ENCODE measurements around the gene FSD2.

Gene FSD2, protein sequence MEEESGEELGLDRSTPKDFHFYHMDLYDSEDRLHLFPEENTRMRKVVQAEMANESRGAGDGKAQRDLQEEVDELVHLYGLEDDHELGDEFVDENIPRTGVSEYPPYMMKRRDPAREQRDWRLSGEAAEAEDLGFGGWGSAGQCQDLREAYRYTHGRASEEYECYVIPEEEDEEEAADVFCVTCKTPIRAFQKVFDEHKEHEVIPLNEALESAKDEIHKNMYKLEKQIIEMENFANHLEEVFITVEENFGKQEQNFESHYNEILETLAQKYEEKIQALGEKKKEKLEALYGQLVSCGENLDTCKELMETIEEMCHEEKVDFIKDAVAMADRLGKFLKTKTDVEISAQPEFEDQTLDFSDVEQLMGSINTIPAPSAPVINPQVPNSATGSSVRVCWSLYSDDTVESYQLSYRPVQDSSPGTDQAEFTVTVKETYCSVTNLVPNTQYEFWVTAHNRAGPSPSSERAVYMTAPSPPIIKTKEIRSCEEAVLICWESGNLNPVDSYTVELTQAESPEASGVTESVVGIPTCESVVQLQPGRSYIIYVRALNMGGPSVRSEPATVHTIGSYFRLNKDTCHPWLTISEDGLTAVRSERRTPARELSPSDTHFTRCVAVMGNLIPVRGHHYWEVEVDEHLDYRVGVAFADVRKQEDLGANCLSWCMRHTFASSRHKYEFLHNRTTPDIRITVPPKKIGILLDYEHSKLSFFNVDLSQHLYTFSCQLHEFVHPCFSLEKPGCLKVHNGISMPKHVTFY

DNA sequence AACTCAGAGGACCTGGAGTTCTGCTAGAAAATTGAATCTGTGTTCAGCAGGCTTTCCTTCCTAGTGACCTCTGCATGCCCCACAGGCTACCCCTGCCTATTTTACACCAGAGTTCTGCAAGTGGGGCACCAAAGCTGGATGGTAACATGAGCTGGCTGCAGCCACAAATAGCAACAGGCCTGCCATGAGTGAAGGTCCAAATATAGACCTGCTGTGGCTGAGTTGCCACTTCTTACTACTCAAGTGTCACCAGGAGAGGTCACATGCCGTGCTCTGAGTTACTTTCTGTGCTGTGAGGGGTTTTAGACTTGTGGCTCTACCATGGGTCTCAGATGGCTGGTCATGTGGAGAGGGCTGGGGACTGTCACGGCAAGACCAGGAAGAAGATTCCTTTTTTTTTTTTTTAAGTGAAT lies at the start of gene FSD2:
TSS of gene FSD2 (minus strand) at position 76 of the 413 bp plus-strand sequence. CDS start 18,679 bp downstream, outside the sequence.
- no peak within 1 kb of the TSS for H3K9ac ChIP-seq (ENCODE audit: low read length)
- H3K9me3 ChIP-seq (ENCODE audit: control insufficient read depth, low read length), result no peaks in the 10 kb centered on the region
- H3K27me3 ChIP-seq (ENCODE audit: control insufficient read depth, insufficient read depth, low read length), result no peaks in the 10 kb centered on the region
- H3K4me3 ChIP-seq (ENCODE audit: low read length), result no peak within 1 kb of the TSS
- H3K36me3 ChIP-seq (ENCODE audit: control insufficient read depth, insufficient read depth, low read length), result no peaks in the 10 kb centered on the region
- H3K4me1 ChIP-seq (ENCODE audit: control insufficient read depth, insufficient read depth, low read length), result peaks cover 4% of the 10 kb centered on the region

GRCh38 chr15:82854554-82854953 lies 48.7 kb upstream of the FSD2 start:
- Histone ChIP-seq H3K9me3 (ENCODE audit: control insufficient read depth, low read length) (no peaks in the 10 kb centered on the region), H3K4me1 (ENCODE audit: control insufficient read depth, insufficient read depth, low read length) (no peaks in the 10 kb centered on the region), H3K9ac (ENCODE audit: low read length) (no peak overlapping the region), H3K27me3 (ENCODE audit: control insufficient read depth, insufficient read depth, low read length) (no peaks in the 10 kb centered on the region), H3K36me3 (ENCODE audit: control insufficient read depth, insufficient read depth, low read length) (no peaks in the 10 kb centered on the region), H3K4me3 (ENCODE audit: low read length) (no peak overlapping the region)

GRCh38 chr15:82852941-82853561 lies 47.2 kb upstream of the FSD2 start:
- H3K4me3 ChIP-seq (ENCODE audit: low read length), result no peak overlapping the region
- no peaks in the 10 kb centered on the region for H3K36me3 ChIP-seq (ENCODE audit: control insufficient read depth, insufficient read depth, low read length)
- H3K9me3 ChIP-seq (ENCODE audit: control insufficient read depth, low read length), result no peaks in the 10 kb centered on the region
- H3K9ac ChIP-seq (ENCODE audit: low read length), result no peak overlapping the region
- H3K27me3 ChIP-seq (ENCODE audit: control insufficient read depth, insufficient read depth, low read length), result no peaks in the 10 kb centered on the region
- H3K4me1 ChIP-seq (ENCODE audit: control insufficient read depth, insufficient read depth, low read length), result no peaks in the 10 kb centered on the region

DNA sequence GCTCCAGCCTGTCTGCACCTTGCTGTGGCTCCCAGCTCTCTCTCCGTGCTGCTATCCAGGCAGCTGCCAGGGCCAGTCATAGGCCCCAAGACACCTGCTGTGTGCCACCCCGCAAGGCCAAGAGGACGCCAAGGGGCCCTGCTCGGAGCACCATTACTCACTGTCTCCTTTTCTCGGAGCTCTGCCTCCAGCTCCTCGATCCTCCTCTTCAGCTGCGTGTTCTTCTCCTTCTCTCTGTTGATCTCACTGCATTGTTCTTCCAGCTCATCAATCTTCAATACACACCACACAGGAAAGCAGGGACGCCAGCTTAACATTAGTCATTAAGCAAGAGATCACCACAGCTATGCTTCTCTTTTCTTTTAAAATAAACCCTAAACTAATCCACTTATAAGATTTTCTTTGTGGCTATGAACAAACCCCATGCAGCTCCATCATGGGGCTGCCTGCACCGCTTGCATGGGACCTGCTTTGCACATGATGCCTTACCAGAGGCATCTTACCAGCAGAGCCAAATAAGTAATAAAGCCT lies 46.2 kb upstream of the FSD2 start:
- Histone ChIP-seq H3K36me3 (ENCODE audit: control insufficient read depth, insufficient read depth, low read length) (no peaks in the 10 kb centered on the region), H3K9ac (ENCODE audit: low read length) (no peak overlapping the region), H3K9me3 (ENCODE audit: control insufficient read depth, low read length) (no peaks in the 10 kb centered on the region), H3K4me1 (ENCODE audit: control insufficient read depth, insufficient read depth, low read length) (no peaks in the 10 kb centered on the region), H3K27me3 (ENCODE audit: control insufficient read depth, insufficient read depth, low read length) (no peaks in the 10 kb centered on the region), H3K4me3 (ENCODE audit: low read length) (no peak overlapping the region)

GRCh38 chr15:82851306-82851850 lies 45.5 kb upstream of the FSD2 start:
- Histone ChIP-seq H3K9me3 (ENCODE audit: control insufficient read depth, low read length) (no peaks in the 10 kb centered on the region), H3K9ac (ENCODE audit: low read length) (no peak overlapping the region)

DNA sequence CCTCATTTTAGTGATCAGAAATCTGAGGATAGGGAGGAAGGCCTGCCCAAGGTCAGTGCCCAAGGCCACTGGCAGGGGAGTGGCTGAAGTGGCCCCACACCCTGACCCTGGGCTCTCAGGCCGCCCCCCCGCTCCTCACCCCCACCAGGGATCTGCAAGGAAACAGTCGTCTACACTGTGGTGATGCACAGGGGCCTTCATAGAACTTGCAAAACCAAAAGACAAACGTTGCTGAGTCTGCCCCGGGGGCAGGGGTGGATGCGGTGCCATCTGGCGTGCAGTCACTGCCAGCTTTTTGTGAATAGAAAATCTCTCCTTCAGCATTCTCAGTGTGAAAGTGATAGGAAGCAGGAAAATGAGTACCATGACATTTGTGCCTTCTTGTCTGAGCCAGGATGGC lies 44.9 kb upstream of the FSD2 start:
- Histone ChIP-seq H3K4me1 (ENCODE audit: control insufficient read depth, insufficient read depth, low read length) (no peaks in the 10 kb centered on the region), H3K9me3 (ENCODE audit: control insufficient read depth, low read length) (no peaks in the 10 kb centered on the region), H3K27me3 (ENCODE audit: control insufficient read depth, insufficient read depth, low read length) (no peaks in the 10 kb centered on the region), H3K4me3 (ENCODE audit: low read length) (no peak overlapping the region), H3K36me3 (ENCODE audit: control insufficient read depth, insufficient read depth, low read length) (no peaks in the 10 kb centered on the region), H3K9ac (ENCODE audit: low read length) (no peak overlapping the region)

More at GRCh38 chr15:82851306-82851850, 45.5 kb upstream of the FSD2 start:
- Histone ChIP-seq H3K4me3 (ENCODE audit: low read length) (no peak overlapping the region), H3K36me3 (ENCODE audit: control insufficient read depth, insufficient read depth, low read length) (no peaks in the 10 kb centered on the region), H3K4me1 (ENCODE audit: control insufficient read depth, insufficient read depth, low read length) (no peaks in the 10 kb centered on the region), H3K27me3 (ENCODE audit: control insufficient read depth, insufficient read depth, low read length) (no peaks in the 10 kb centered on the region)

- Histone ChIP-seq H3K9me3 (ENCODE audit: control insufficient read depth, low read length) (no peaks in the 10 kb centered on the region), H3K4me1 (ENCODE audit: control insufficient read depth, insufficient read depth, low read length) (no peaks in the 10 kb centered on the region), H3K36me3 (ENCODE audit: control insufficient read depth, insufficient read depth, low read length) (no peaks in the 10 kb centered on the region), H3K27me3 (ENCODE audit: control insufficient read depth, insufficient read depth, low read length) (no peaks in the 10 kb centered on the region), H3K4me3 (ENCODE audit: low read length) (no peak overlapping the region), H3K9ac (ENCODE audit: low read length) (no peak overlapping the region)
Measured at GRCh38 chr15:82849556-82850512, 44.0 kb upstream of the FSD2 start.

- Histone ChIP-seq H3K36me3 (ENCODE audit: control insufficient read depth, insufficient read depth, low read length) (no peaks in the 10 kb centered on the region), H3K9ac (ENCODE audit: low read length) (no peak overlapping the region), H3K4me3 (ENCODE audit: low read length) (no peak overlapping the region), H3K9me3 (ENCODE audit: control insufficient read depth, low read length) (no peaks in the 10 kb centered on the region), H3K4me1 (ENCODE audit: control insufficient read depth, insufficient read depth, low read length) (no peaks in the 10 kb centered on the region), H3K27me3 (ENCODE audit: control insufficient read depth, insufficient read depth, low read length) (no peaks in the 10 kb centered on the region)
Measured at GRCh38 chr15:82848241-82848993, 42.5 kb upstream of the FSD2 start.

DNA sequence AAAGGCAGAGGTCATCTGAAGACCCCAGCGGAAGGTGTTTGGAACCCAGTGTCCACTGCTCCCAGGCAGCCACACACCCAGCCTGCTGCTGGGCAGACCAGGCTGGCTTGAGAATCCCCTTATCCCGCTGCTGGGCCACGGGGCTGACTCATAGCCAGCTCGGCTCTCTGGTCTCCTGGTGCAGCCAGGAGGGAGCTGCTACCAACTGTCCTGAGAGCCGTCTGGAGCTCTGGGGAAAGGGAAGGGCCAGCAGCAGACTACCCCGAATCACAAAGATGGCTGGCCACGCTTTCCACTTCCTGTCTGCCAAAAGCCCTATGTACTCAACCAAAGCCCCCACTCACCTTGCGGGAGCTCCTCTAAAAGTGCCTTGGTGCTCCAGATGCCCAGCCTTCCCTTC lies 41.8 kb upstream of the FSD2 start:
- Histone ChIP-seq H3K4me3 (ENCODE audit: low read length) (no peak overlapping the region), H3K4me1 (ENCODE audit: control insufficient read depth, insufficient read depth, low read length) (no peaks in the 10 kb centered on the region), H3K36me3 (ENCODE audit: control insufficient read depth, insufficient read depth, low read length) (no peaks in the 10 kb centered on the region), H3K9ac (ENCODE audit: low read length) (no peak overlapping the region), H3K27me3 (ENCODE audit: control insufficient read depth, insufficient read depth, low read length) (no peaks in the 10 kb centered on the region), H3K9me3 (ENCODE audit: control insufficient read depth, low read length) (no peaks in the 10 kb centered on the region)

DNA sequence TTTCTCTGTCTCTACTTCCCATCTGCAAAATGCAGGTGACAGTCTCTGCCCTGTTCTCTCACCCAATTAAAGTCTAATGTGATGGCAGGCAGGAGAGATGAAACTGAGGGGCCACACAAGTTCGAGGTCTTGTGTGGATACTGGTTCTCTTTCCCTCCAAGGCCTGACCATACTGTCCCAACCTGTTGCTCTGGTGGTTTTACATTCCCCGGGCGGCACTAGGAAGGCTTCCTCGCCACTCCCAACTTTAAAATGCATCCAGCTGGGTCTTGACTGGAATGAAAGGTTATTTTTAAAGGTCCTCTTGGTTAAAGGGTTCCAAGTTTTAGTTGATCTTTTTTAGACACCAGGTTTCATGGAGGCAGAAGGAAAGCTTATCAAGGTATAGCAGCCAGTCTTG lies 40.8 kb upstream of the FSD2 start:
- Histone ChIP-seq H3K9ac (ENCODE audit: low read length) (no peak overlapping the region), H3K4me1 (ENCODE audit: control insufficient read depth, insufficient read depth, low read length) (no peaks in the 10 kb centered on the region), H3K27me3 (ENCODE audit: control insufficient read depth, insufficient read depth, low read length) (no peaks in the 10 kb centered on the region), H3K36me3 (ENCODE audit: control insufficient read depth, insufficient read depth, low read length) (no peaks in the 10 kb centered on the region), H3K4me3 (ENCODE audit: low read length) (no peak overlapping the region), H3K9me3 (ENCODE audit: control insufficient read depth, low read length) (no peaks in the 10 kb centered on the region)
